ENCODE data around the gene MIS12.

MIS12 gene

GRCh38 chr17:5500589-5501391, 14.4 kb downstream of the MIS12 start:
- peak; percentile 97 for DNase-seq

GRCh38 chr17:5501685-5502084, 15.3 kb downstream of the MIS12 start:
- no peak for DNase-seq

- no peak for DNase-seq
These were observed 16.2 kb downstream of the MIS12 start for GRCh38 chr17:5502552-5502951.

- DNase-seq, result no peak
These were observed 19.9 kb downstream of the MIS12 start for GRCh38 chr17:5506307-5506706.

- peak; percentile 66 for DNase-seq
These were observed 22.4 kb downstream of the MIS12 start for GRCh38 chr17:5508810-5509209.

- no peak for DNase-seq
These were observed 23.1 kb downstream of the MIS12 start for GRCh38 chr17:5509482-5509881.

GRCh38 chr17:5510771-5511170, 24.4 kb downstream of the MIS12 start:
- no peak for DNase-seq

- DNase-seq, result no peak
These were observed 25.2 kb downstream of the MIS12 start for GRCh38 chr17:5511401-5512225.

GRCh38 chr17:5513628-5514027, 27.3 kb downstream of the MIS12 start:
- DNase-seq, result no peak

- DNase-seq, result no peak
These were observed 28.6 kb downstream of the MIS12 start for GRCh38 chr17:5514976-5515375.

GRCh38 chr17:5516060-5516792, 29.9 kb downstream of the MIS12 start:
- DNase-seq, result no peak

- DNase-seq, result no peak
These were observed 36.1 kb downstream of the MIS12 start for GRCh38 chr17:5522476-5522875.

GRCh38 chr17:5523249-5523648, 36.9 kb downstream of the MIS12 start:
- no peak for DNase-seq

- DNase-seq, result no peak
These were observed 40.6 kb downstream of the MIS12 start for GRCh38 chr17:5526821-5527598.

GRCh38 chr17:5527601-5528250, 41.4 kb downstream of the MIS12 start:
- DNase-seq, result no peak

- DNase-seq, result no peak
These were observed 44.1 kb downstream of the MIS12 start for GRCh38 chr17:5530265-5531084.

GRCh38 chr17:5531085-5531418, 44.7 kb downstream of the MIS12 start:
- no peak for DNase-seq

- no peak for DNase-seq
These were observed 46.2 kb downstream of the MIS12 start for GRCh38 chr17:5532581-5532980.

GRCh38 chr17:5533486-5534315, 47.3 kb downstream of the MIS12 start:
- no peak for DNase-seq

- no peak for DNase-seq
These were observed 49.1 kb downstream of the MIS12 start for GRCh38 chr17:5535436-5535835.

Measured in NCI-H1105 (cell line).